GM21737 (cell line): ENCODE data around the gene SLX9.
"Not testable (repeated sequence)": the region's sequence is repeated elsewhere in the genome, so short reads cannot be mapped to it uniquely, and the experiment has no call there.

Experiments
- ATAC-seq: cut with Tn5 transposase; IDR thresholded peaks from one replicate; pipeline ENCODE4 v1.9.1; 2021; ENCODE audit warnings: mild to moderate bottlenecking, moderate library complexity; ENCODE audit not compliant: unreplicated experiment

The SLX9 gene

DNA sequence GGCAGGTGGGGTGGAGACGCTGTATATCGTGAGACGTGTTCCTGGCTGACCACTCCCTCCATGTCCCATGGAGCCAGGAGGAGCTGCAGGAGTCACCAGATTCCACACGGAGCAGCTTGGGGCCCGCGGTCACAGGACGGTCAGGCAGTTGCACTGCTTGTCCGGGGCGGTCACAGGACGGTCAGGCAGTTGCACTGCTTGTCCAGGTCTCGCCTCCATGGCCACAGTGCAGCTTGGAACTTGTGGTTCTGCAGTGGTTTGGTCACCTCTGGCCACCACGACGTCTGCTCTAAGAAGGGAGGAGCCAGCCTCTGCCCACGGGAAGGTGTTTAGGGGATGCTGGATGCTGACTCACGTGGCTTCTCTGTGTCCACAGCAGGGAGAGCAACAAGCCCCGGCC lies 33.0 kb downstream of the SLX9 start:
- ATAC-seq = no peak

DNA sequence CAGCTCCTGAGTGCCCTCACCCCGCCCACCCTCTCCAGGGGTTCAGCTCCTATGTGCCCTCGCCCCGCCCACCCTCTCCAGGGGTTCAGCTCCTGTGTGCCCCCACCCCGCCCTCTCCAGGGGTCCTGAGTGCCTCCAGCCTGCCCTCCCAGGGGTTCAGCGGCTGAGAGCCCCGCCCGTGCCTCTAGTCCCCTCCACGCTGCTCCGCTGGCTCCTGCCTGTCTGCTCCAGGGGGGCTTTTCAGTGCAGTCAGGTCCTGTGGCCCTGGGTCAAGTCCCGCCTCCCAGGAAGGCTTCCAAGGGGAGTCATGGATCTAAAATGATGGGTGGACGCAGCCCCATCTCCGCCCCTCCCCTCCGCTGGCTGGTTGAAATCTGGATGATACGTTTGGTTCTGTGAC lies 33.8 kb downstream of the SLX9 start:
- no peak for ATAC-seq

DNA sequence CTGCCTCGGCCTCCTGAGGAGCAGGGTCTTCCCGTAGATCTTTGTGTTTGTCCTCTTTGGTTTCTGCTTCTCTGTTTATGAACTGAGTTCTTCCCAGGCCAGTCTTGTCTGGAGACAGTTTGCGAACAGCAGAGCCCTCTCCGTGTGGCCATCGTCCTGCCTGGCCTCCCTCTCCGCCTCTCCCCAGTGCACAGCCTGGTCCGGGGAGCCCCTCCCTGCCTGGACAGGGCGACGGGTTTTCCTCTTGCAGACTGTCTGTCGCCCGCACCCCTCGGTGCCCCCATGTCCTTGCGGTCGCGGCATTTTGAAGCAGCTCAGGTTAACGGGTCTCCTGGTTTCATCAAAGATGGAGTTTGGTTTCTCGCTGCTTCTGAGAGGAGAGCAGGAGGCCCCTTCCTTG lies 34.8 kb downstream of the SLX9 start:
- ATAC-seq = no peak

GRCh38 chr21:44975720-44976555 lies 36.1 kb downstream of the SLX9 start:
- ATAC-seq = no peak

GRCh38 chr21:44976556-44977393 lies 36.9 kb downstream of the SLX9 start:
- ATAC-seq = not testable (repeated sequence)

DNA sequence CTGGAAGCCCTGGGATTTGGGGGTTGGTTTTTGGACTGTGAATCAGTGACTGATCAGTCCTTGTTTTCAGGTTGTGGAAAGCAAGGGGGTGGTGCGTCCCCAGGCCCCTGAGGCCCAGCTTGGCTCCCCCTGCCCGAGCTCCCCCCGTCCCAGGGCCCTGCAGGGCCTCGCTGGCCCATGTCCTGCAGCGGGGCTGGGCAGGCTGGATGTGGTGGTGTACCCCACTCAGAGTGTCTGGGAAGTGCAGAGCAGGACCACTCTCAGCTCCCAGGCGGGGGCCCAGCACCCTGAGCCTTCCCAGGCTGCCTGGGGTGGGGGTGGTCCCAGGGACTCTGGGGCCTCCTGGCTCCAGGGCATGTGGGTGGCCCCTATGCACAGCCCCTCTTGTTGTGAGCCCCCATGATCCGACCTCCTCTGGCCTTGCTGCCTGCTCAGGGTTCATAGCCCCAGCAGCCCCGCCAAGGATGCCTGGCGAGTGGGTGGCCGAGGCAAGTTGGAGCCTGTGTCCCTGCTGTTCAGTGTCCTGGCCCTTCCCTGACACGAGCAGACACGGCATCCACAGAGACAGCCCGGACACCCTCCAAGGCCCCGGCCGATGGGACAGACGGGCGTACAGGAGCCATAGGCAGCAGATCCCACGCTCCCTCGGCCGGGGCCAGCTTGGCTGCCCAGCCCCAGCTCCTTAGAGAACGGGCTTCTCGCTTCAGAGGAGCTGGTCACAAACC lies 37.9 kb downstream of the SLX9 start:
- no peak for ATAC-seq

- no peak for ATAC-seq
These were observed 40.1 kb downstream of the SLX9 start for GRCh38 chr21:44979687-44980561.

GRCh38 chr21:44980562-44981489 lies 41.0 kb downstream of the SLX9 start:
- no peak for ATAC-seq

DNA sequence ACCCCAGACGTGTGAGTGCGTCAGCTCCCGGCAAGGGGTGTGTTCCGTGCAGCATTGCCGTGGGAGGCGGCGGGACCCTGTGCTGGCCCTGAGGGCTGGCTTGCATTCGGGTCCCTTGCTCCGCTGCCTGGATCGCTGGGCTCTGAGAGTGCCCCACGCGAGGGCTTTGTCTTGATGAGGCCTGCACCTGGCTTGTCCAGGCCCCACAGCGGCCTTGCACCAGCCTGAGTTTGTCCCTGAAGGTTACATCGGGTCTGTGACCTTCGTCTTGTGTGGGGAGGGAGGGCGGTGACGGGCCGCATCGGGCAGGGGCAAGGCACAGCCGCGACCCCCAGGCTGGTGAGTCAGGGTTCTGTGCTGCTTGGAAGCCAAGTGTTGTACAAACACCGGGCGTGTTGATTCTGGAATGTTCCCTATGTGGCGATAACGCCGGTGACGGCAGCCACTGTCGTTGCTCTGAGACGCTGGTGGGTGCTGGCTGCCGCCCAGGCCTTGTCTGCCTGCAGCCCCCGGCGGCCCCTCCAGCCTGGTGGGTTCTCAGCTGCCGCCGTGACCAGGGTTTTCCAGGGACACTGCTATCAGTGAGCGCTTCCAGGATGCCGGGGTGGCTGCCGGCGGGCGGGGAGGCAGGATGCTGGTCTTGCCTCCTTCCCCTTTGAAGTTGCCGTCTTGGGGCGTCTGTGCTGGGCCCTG lies 42.9 kb downstream of the SLX9 start:
- no peak for ATAC-seq

DNA sequence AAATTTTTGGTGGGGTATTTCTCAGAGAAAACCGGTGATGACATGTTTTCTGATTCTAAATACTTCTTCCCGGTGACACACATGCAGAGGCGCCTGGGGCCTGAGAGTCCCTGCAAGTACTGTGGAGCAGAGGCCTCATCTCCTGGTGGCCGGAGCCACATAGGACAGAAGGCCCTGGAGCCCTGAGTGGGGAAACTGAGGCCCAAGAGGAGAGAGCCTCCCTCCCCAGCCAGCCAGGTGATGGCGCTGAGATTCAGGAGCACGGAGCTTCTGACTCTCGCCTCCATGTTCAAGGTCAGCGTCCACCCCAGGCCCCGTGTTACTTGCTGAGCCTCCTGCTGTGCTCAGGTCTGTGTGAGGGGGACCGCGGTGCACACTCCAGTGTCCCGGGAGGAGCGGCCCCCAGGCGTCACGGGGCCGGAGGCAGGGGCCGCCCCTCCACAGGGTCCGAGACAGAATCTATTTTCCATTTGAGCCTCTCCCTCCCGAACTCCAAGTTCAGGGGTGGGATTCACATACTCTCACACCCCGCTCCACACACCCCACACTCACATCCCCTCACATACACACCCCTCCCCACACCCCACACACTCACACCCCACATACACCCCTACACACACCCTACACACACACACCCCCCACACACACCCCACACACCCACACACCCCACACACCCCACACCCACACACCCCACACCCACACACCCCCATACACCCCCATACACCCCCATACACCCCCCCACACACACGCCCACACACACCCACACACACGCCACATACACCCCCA lies 43.8 kb downstream of the SLX9 start:
- no peak for ATAC-seq

GRCh38 chr21:44984428-44984791 lies 44.6 kb downstream of the SLX9 start:
- no peak for ATAC-seq

GRCh38 chr21:44984792-44985440 lies 45.1 kb downstream of the SLX9 start:
- ATAC-seq = no peak

GRCh38 chr21:44985441-44986401 lies 45.9 kb downstream of the SLX9 start:
- no peak for ATAC-seq

GRCh38 chr21:44986471-44987291 lies 46.9 kb downstream of the SLX9 start:
- no peak for ATAC-seq

DNA sequence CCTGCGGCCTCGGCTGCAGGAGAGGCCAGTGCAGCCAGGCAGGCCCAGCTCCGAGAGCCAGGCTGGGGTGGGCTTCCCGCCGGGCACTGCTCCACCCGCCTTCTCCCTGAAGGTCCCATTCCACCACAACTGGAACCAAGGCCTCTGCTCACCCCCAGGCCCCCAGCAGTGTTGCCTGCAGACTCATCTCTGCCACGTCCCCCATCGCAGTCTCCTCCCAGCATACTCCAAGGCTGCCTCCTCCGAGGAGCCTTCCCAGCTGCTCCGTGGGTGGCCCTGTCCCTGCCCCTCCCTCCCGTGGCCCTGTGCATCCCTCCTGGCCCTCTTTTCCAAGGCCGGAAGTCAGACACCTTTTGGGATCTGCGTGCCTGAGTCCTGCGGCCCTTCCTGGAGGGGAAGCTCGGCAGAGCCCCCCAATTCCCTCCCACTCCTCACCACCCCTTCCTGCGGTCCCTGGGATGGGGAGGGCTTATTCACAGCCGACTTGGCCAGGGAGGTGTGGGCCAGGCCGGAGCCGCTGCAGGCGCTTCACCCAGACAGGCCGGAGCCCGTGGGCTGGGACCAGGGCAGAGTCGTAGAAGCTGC lies 47.6 kb downstream of the SLX9 start:
- no peak for ATAC-seq
